SH-SY5Y (cell line): Measurements from ENCODE around the gene BEX1.

ENCODE experiments used
- GATA2 ChIP-seq: IDR thresholded peaks from 2 replicates; pipeline ENCODE4 v1.6.1; 2011; ENCODE audit warnings: mild to moderate bottlenecking, low read depth, low read length
- GATA3 ChIP-seq: IDR thresholded peaks from 2 replicates; pipeline ENCODE4 v1.6.1; 2011; ENCODE audit warnings: low read depth, mild to moderate bottlenecking, low read length, moderate library complexity

DNA sequence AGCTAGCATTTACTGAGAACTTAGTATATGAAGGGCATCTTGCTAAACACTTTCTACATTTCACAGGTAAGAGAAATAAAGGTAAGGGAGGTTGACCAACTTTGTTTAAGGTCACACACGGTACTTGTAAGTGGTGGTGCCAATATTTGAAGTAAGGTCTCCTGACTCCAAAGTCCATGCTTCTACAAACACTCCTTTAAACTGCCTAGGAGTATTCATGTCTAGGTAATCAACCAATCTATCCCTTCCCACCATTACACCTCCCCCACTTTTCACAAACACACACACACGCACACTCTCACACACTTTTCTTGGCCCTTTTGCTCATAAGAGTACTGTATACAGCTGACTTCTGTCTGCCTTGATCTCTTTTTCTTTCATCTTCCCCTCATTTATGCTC, 7.1 kb downstream of the BEX1 start:
- TF ChIP-seq GATA3 (no peak), GATA2 (no peak)
